ENCODE results near the gene ANKRD37. TPM values are rescaled to one million over a fixed set of nuclear protein-coding genes. Genes with fewer than 3 reads are reported as not detected.

ANKRD37 gene
- 10 to 100 TPM in 3 of 4 donors, 1 to 10 TPM in 1; 8.9 to 17.6 (median 11.5) TPM for total RNA-seq
- polyA plus RNA-seq: 10 to 100 TPM; 11.7 to 28.8 (median 16.9) TPM

GRCh38 chr4:185396724-185397385 is at the start of gene ANKRD37:
Gene ANKRD37 (plus strand): TSS chr4:185396841. CDS start chr4:185396924, 83 bp downstream.
- intact Hi-C loops (cut with DNase I): loop anchor here (1.0 to 10.0 kb wide), 4 partner anchors 28 to 252 kb away; partner anchors contain the start of genes CFAP97, SLC25A4 and UFSP2
- no peak for TF ChIP-seq POLR2AphosphoS5 (IDR thresholded peaks at IDR 0.05)
- peak in 1 of 2 donors; percentile 42 for TF ChIP-seq POLR2A (IDR thresholded peaks at IDR 0.05)
- TF ChIP-seq EP300 (IDR thresholded peaks at IDR 0.05): no peak
- H3K9me3 ChIP-seq: no peaks in the 10 kb centered on the region
- H3K27ac ChIP-seq: peak within 1 kb of the TSS; percentile 94 to 100 (median 98)
- H3K4me3 ChIP-seq: peak within 1 kb of the TSS; percentile 55 to 80 (median 72)
- H3K4me1 ChIP-seq: peaks cover 0 to 38% (median 11%) of the 10 kb centered on the region in 4 donors
- H3K27me3 ChIP-seq: no peaks in the 10 kb centered on the region
- DNase-seq: no peak
- 3 to 14% methylated on average over 38 of the region's 38 CpGs for WGBS, 2 donors
- peaks cover 0 to 28% (median 4%) of the 10 kb centered on the region in 4 donors for H3K36me3 ChIP-seq

DNA sequence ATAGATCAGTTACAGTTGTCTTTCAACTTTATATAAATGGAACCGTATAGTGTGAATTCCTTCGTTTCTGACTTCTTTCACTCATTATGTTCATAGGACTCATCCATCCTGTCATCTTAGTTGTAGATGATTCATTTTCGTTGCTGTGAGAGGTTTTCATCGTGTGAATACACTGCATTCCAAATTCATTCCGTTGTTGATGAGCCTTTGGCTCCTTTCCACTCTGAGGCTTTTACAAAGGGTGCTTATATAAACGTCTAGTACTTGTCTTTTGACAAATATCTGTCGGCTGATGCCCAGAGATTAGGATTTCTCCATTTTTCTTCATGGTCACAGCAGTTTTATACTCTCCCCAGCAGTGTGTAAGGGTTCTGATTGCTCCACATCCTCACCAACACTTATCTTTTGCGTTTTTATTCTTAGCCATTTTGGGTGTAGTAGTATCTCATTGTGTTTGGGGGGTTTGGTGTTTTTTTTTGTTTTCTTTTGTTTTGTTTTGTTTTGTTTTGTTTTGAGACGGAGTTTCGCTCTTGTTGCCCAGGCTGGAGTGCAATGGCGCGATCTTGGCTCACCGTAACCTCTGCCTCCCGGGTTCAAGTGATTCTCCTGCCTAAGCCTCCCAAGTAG is 49.6 kb upstream of the ANKRD37 start:
- Histone ChIP-seq H3K27me3 (no peaks in the 10 kb centered on the region), H3K27ac (peak overlapping the region in 3 of 4 donors; percentile 77 to 88 (median 82)), H3K4me3 (no peak overlapping the region), H3K36me3 (peaks cover 0 to 22% (median 0%) of the 10 kb centered on the region in 4 donors), H3K9me3 (no peaks in the 10 kb centered on the region), H3K4me1 (peaks cover 0 to 37% (median 23%) of the 10 kb centered on the region in 4 donors)
- WGBS, 2 donors: 88 to 91% methylated on average over 14 of the region's 14 CpGs
- TF ChIP-seq POLR2A (IDR thresholded peaks at IDR 0.05): no peak
- TF ChIP-seq POLR2AphosphoS5 (IDR thresholded peaks at IDR 0.05): peak in 3 of 4 donors; percentile 8 to 51 (median 11)
- no peak for TF ChIP-seq EP300 (IDR thresholded peaks at IDR 0.05)
- TF ChIP-seq CTCF (IDR thresholded peaks at IDR 0.05): no peak
- intact Hi-C loops (cut with DNase I): loop anchor here (2.0 to 10.0 kb wide), 2 partner anchors 48 to 202 kb away; partner anchors contain the start of genes LRP2BP and SLC25A4
- no peak for DNase-seq

DNA sequence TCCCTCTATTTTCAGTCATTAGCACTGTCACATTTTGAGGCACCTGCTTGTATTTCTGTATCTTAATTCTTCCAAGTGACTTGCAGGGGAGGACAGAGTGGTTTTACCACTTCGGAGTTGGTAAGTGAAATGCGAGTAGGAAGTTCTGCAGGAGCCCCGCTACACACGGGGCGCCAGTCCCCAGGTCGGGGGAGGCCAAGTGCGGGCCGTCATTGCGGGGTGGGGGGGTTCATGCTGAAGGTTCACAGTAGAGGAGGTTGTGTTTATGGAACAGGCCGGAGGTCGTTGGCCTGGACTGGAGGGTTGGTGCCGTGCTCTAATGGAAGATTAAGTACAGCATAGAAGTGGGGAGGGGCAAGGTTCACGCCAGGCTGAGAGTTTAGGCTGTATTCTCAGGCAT is 45.0 kb upstream of the ANKRD37 start:
- H3K27me3 ChIP-seq: no peaks in the 10 kb centered on the region
- H3K36me3 ChIP-seq: peaks cover 0 to 32% (median 0%) of the 10 kb centered on the region in 4 donors
- DNase-seq: no peak
- H3K4me3 ChIP-seq: no peak overlapping the region
- no peaks in the 10 kb centered on the region for H3K9me3 ChIP-seq
- H3K4me1 ChIP-seq: peaks cover 0 to 16% (median 3%) of the 10 kb centered on the region in 4 donors
- WGBS, 2 donors: 90 to 96% methylated on average over 13 of the region's 13 CpGs
- intact Hi-C loops (cut with DNase I): no loop called here
- TF ChIP-seq POLR2A (IDR thresholded peaks at IDR 0.05) (no peak), CTCF (IDR thresholded peaks at IDR 0.05) (no peak), EP300 (IDR thresholded peaks at IDR 0.05) (no peak), POLR2AphosphoS5 (IDR thresholded peaks at IDR 0.05) (no peak)
- H3K27ac ChIP-seq: no peak overlapping the region

DNA sequence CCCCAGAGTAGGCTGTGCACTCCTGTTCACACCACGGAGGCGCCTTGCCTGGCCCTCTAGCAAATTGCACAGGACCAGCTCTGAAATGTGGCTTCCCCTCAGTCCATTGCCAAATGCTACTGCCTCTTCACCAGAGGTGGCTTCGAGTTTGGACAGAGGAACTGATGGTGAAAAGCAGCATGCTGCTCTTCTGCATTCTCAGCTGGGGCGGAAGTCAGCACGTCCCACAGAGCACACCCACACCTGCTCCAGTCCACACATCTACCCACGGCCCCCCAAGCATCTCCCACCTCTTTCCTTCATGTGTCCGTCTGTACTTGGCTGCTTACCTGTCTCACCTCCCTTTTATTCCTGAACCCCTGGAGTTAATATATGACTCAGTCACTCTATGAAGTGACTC is 44.4 kb upstream of the ANKRD37 start:
- no peaks in the 10 kb centered on the region for H3K9me3 ChIP-seq
- no peak overlapping the region for H3K27ac ChIP-seq
- H3K27me3 ChIP-seq: no peaks in the 10 kb centered on the region
- H3K4me1 ChIP-seq: peaks cover 0 to 11% (median under 1%) of the 10 kb centered on the region in 4 donors
- intact Hi-C loops (cut with DNase I): no loop called here
- H3K4me3 ChIP-seq: no peak overlapping the region
- WGBS, 2 donors: 92 to 93% methylated on average over 7 of the region's 7 CpGs
- peaks cover 0 to 32% (median 0%) of the 10 kb centered on the region in 4 donors for H3K36me3 ChIP-seq
- no peak for TF ChIP-seq CTCF (IDR thresholded peaks at IDR 0.05)
- no peak for DNase-seq

DNA sequence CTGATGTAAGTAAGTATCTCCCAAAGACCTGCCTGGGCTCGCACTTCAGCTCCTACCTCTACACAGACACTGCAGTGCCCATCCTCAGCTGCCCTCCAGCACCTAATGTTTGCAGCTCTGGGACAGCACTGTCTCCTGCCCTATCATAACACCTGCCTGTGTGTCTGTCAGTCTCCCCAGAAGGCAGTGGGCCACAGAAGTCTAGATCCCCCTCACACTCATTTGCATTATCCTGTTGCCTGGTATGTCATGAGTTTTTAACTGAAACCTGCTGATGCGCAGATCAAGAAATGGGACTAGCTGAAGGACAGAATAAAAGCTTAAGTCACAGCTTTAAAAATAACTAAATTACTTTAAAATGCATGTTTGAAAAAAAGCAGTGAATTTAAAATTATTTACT is 43.9 kb upstream of the ANKRD37 start:
- H3K4me3 ChIP-seq: no peak overlapping the region
- 97% methylated on average over 2 of the region's 2 CpGs for WGBS, 2 donors
- no peaks in the 10 kb centered on the region for H3K9me3 ChIP-seq
- no peak for DNase-seq
- TF ChIP-seq CTCF (IDR thresholded peaks at IDR 0.05) (no peak), POLR2AphosphoS5 (IDR thresholded peaks at IDR 0.05) (no peak), POLR2A (IDR thresholded peaks at IDR 0.05) (no peak), EP300 (IDR thresholded peaks at IDR 0.05) (no peak)
- peaks cover 0 to 34% (median 0%) of the 10 kb centered on the region in 4 donors for H3K36me3 ChIP-seq
- peaks cover 0 to 6% (median 0%) of the 10 kb centered on the region in 4 donors for H3K4me1 ChIP-seq
- H3K27me3 ChIP-seq: no peaks in the 10 kb centered on the region
- intact Hi-C loops (cut with DNase I): no loop called here
- no peak overlapping the region for H3K27ac ChIP-seq
